HG02981 (cell line): Measurements from ENCODE around the gene KRAS.

Source experiments
- ATAC-seq: cut with Tn5 transposase; IDR thresholded peaks from one replicate; pipeline ENCODE4 v1.9.1; 2021; ENCODE audit warnings: mild to moderate bottlenecking, moderate library complexity; ENCODE audit not compliant: unreplicated experiment

The KRAS gene

GRCh38 chr12:25197608-25198007 lies 53.1 kb downstream of the KRAS start:
- no peak for ATAC-seq

- peak; percentile 94 for ATAC-seq
These were observed 55.4 kb downstream of the KRAS start, which contains the start of the genes DNAI7 and ETFRF1 for GRCh38 chr12:25195056-25195971. Gene DNAI7, minus strand, starts transcription at chr12:25195160. Its CDS starts 82 bp downstream, at chr12:25195078. Gene ETFRF1, plus strand, starts transcription at chr12:25195237. Its CDS starts 8,720 bp downstream, at chr12:25203957.

GRCh38 chr12:25194722-25195055 lies 56.0 kb downstream of the KRAS start:
- ATAC-seq = no peak

DNA sequence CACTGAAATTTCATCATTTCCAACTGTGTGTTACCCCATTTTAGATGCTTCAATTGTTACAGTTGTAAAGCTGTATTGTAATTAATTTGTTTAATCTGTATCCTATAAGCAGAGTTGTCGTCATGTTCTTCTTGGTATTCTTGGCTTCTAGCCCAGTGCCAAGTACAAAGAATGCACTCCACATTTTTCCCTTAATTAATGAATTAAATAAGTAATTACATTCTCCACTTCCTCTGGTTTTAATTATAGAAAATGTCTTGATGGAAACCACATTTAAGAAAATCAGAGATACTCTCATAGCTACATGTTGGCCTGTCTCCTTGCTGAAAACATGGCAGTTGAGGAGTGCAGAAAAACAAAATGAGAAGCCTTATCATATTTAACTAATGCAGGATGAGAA lies 56.5 kb downstream of the KRAS start:
- no peak for ATAC-seq

GRCh38 chr12:25190793-25191192 lies 59.9 kb downstream of the KRAS start:
- no peak for ATAC-seq

GRCh38 chr12:25189656-25190055 lies 61.1 kb downstream of the KRAS start:
- no peak for ATAC-seq

DNA sequence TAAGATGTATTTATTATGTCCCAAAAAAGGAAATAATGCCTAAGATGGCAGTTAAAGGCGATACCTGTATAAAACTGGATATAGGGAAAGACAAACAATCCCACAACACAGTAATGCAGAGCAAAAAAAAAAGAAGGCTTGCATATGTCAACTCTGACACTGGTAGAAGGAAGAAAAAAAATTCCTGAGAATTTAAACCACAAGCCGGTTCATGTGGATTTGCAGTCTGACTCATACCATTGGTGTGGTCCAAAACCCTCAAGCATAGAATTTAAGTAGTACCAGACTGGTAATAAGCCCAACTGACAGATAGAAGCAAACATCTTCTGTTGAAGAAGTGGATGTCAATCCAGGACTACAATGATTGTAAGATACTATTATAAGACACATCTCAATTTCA lies 62.9 kb downstream of the KRAS start:
- ATAC-seq = no peak

- peak; percentile 85 for ATAC-seq
These were observed 63.8 kb downstream of the KRAS start for GRCh38 chr12:25186788-25187402.

DNA sequence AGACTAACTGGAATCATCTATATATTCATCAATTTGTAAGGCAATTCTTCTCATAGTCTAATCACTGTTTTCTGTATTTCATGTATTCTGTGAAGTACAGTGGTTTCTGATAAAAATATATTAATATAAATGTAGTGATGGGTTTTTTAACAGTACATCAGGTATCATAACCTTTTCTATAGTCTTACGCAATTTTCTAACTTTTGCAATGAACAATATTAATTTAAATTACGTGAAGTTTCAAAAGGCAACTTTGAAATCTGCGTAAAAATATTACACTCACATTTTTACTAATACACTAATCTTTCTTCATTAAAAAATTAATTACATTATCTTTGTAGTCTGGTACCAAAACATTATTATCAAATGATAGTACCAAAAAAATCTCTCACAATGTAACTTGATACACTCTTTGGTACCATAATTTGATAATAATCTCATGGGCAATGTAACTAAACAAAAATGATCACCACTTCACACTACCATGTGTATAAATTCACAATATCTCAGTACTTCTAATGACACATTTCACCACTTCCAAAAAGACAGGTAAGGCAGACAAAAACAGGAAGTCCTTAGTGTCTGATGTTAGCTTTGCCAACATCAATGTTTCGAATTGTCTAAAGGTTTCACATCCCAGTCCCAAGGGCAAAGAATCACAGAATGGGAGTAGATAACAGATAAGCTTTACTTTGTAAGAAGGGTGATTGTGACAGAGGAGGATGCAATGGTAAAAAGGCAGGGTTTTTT lies 64.5 kb downstream of the KRAS start:
- ATAC-seq = peak; percentile 40

GRCh38 chr12:25184132-25184531 lies 66.6 kb downstream of the KRAS start:
- ATAC-seq = no peak

GRCh38 chr12:25182765-25183164 lies 68.0 kb downstream of the KRAS start:
- ATAC-seq = no peak

GRCh38 chr12:25162866-25163265 lies 87.9 kb downstream of the KRAS start:
- no peak for ATAC-seq

DNA sequence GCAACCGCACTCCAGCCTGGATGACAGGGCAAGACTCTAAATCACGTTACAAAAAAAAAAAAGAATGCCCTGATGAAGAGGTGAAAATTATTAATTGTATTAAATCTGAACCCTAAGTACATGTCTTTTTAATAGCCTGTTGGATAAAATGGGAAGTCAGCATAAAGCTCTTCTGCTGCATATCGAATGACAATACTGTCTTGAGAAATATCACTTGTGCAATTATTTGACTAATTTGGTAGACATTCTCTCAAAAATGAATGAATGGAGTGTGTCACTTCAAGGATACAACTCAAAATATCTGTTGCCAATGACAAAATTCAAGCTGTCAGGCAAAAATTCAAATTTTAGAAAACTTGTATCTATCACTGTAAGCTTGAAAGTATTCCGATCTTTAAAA lies 94.7 kb downstream of the KRAS start:
- no peak for ATAC-seq

GRCh38 chr12:25155022-25155576 lies 95.6 kb downstream of the KRAS start:
- ATAC-seq = peak; percentile 44
